ENCODE results near the gene KRT81.

KRT81 gene

GRCh38 chr12:52291267-52291935 is at the start of gene KRT81:
KRT81 (minus strand) TSS chr12:52291534; CDS start chr12:52291465, 69 bp downstream.
- no peak for DNase-seq (ENCODE audit: low read depth in 3 of 3)

GRCh38 chr12:52338241-52338960 is 47.1 kb upstream of the KRT81 start:
- no peak for DNase-seq (ENCODE audit: low read depth in 3 of 3)

GRCh38 chr12:52337054-52337453 is 45.7 kb upstream of the KRT81 start:
- DNase-seq (ENCODE audit: low read depth in 3 of 3), result no peak

GRCh38 chr12:52336641-52337040 is 45.3 kb upstream of the KRT81 start:
- no peak for DNase-seq (ENCODE audit: low read depth in 3 of 3)

GRCh38 chr12:52335598-52336262 is 44.4 kb upstream of the KRT81 start:
- no peak for DNase-seq (ENCODE audit: low read depth in 3 of 3)

GRCh38 chr12:52334185-52334584 is 42.9 kb upstream of the KRT81 start:
- no peak for DNase-seq (ENCODE audit: low read depth in 3 of 3)

GRCh38 chr12:52333321-52333720 is 42.0 kb upstream of the KRT81 start:
- no peak for DNase-seq (ENCODE audit: low read depth in 3 of 3)

- no peak for DNase-seq (ENCODE audit: low read depth in 3 of 3)
These were observed 41.0 kb upstream of the KRT81 start for GRCh38 chr12:52332381-52332780.

- DNase-seq (ENCODE audit: low read depth in 3 of 3), result no peak
These were observed 40.5 kb upstream of the KRT81 start for GRCh38 chr12:52331833-52332232.

GRCh38 chr12:52331039-52331438 is 39.7 kb upstream of the KRT81 start:
- DNase-seq (ENCODE audit: low read depth in 3 of 3), result no peak

- DNase-seq (ENCODE audit: low read depth in 3 of 3), result no peak
These were observed 36.6 kb upstream of the KRT81 start for GRCh38 chr12:52327830-52328500.

GRCh38 chr12:52327052-52327829 is 35.9 kb upstream of the KRT81 start:
- DNase-seq (ENCODE audit: low read depth in 3 of 3), result peak; percentile 52 to 74 (median 66)

GRCh38 chr12:52324153-52324444 is 32.8 kb upstream of the KRT81 start:
- no peak for DNase-seq (ENCODE audit: low read depth in 3 of 3)

GRCh38 chr12:52323416-52324152 is 32.2 kb upstream of the KRT81 start:
- DNase-seq (ENCODE audit: low read depth in 3 of 3), result no peak

- DNase-seq (ENCODE audit: low read depth in 3 of 3), result no peak
These were observed 31.7 kb upstream of the KRT81 start for GRCh38 chr12:52323001-52323400.

- no peak for DNase-seq (ENCODE audit: low read depth in 3 of 3)
These were observed 30.7 kb upstream of the KRT81 start for GRCh38 chr12:52322069-52322468.

- no peak for DNase-seq (ENCODE audit: low read depth in 3 of 3)
These were observed 30.1 kb upstream of the KRT81 start for GRCh38 chr12:52321418-52321817.

- DNase-seq (ENCODE audit: low read depth in 3 of 3), result no peak
These were observed 29.6 kb upstream of the KRT81 start, which contains the start of gene KRT83 for GRCh38 chr12:52320784-52321400. KRT83 (minus strand) TSS chr12:52321398; CDS start chr12:52321335, 63 bp downstream.

- no peak for DNase-seq (ENCODE audit: low read depth in 3 of 3)
These were observed 27.8 kb upstream of the KRT81 start for GRCh38 chr12:52319097-52319496.

GRCh38 chr12:52318241-52318990 is 27.1 kb upstream of the KRT81 start:
- no peak for DNase-seq (ENCODE audit: low read depth in 3 of 3)
